ENCODE results near the gene SNAP23.

Gene SNAP23

GRCh38 chr15:42575188-42576039 is 80.0 kb downstream of the SNAP23 start, which contains the start of gene STARD9:
TSS of gene STARD9 (plus strand) at chr15:42575606. CDS start at chr15:42575716, 110 bp downstream.
- DNase-seq, result peak; percentile 99

GRCh38 chr15:42576040-42576594 is 80.7 kb downstream of the SNAP23 start:
- DNase-seq, result no peak

GRCh38 chr15:42576776-42577175 is 81.3 kb downstream of the SNAP23 start:
- DNase-seq, result no peak

GRCh38 chr15:42577514-42578031 is 82.1 kb downstream of the SNAP23 start:
- no peak for DNase-seq

- no peak for DNase-seq
These were observed 83.6 kb downstream of the SNAP23 start for GRCh38 chr15:42578984-42579537.

GRCh38 chr15:42581272-42581730 is 85.9 kb downstream of the SNAP23 start:
- peak; percentile 85 for DNase-seq

Data from inflammatory macrophage treated with lipopolysaccharide for 1 hour (primary cell).